HG02943 (cell line): ENCODE measurements around the gene CLEC4D.
"Not testable (repeated sequence)": the region's sequence is repeated elsewhere in the genome, so short reads cannot be mapped to it uniquely, and the experiment has no call there.

Experiments used
- ATAC-seq: cut with Tn5 transposase; IDR thresholded peaks from one replicate; pipeline ENCODE4 v1.9.1; 2021; ENCODE audit warnings: mild to moderate bottlenecking, low read depth, moderate library complexity; ENCODE audit not compliant: unreplicated experiment

The CLEC4D gene

GRCh38 chr12:8527250-8528130 is 14.2 kb downstream of the CLEC4D start:
- no peak for ATAC-seq

DNA sequence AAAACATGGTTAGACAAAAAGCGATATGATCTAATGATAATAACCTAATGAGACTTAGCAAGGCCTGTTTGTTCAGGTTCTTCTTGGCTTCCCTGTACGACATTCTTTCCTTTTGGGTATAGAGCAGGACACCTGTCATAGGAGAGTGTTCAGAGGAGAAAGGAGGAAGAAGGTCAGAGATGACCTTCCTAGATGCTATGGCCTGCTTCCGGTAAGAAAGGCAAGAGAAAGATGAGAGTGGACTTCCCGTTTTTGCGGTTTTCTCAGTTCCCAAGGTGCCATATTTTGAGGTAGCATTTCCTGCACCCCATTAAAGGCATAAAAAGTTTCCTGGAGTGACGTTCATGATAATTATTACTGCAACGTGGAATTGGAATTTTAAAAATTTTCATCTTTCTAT is 18.7 kb downstream of the CLEC4D start:
- no peak for ATAC-seq

GRCh38 chr12:8537820-8538219 is 24.5 kb downstream of the CLEC4D start:
- ATAC-seq, result not testable (repeated sequence)

DNA sequence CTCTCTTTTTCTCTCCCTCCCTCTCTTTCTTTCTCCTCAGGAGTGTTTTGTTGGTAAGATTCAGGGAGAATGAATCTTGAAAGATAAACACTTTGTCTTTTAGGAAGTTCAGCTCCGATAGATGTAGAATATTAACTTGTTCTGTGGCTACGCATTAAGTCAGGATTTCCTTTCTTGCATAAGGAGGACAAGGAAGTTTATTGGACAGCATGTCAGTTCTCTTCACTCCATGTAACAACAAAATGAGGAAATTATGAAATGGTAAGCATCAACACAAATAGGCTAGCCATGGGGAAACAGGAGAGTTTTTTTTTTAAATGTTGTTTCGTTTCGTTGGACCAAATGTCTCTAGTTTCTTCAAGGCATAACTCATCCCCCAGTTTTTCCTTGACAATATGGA is 27.5 kb downstream of the CLEC4D start, which contains the start of gene CLEC4E:
CLEC4E (minus strand) TSS at position 75 of the 400 bp plus-strand sequence. CDS start 108 bp downstream, outside the sequence.
- ATAC-seq, result not testable (repeated sequence)

- ATAC-seq, result no peak
Measured at GRCh38 chr12:8541562-8541961, 28.3 kb downstream of the CLEC4D start.

DNA sequence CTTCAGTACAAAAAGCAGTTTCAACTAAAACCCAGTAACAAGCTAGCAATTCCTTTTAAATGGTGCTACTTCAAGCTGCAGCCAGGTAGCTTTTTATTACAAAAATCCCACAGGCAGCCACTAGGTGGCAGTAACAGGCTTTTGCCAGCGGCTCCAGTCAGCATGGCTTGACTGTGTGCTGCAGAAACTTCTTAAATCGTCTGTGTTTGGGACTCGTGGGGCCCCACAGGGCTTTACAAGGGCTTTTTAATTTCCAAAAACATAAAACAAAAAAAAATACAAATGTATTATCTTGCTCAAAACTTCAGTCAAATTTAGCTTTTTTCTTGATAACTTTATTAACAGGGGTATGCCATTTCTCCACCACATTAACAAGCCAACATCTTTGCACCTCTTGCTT is 31.0 kb downstream of the CLEC4D start:
- no peak for ATAC-seq

DNA sequence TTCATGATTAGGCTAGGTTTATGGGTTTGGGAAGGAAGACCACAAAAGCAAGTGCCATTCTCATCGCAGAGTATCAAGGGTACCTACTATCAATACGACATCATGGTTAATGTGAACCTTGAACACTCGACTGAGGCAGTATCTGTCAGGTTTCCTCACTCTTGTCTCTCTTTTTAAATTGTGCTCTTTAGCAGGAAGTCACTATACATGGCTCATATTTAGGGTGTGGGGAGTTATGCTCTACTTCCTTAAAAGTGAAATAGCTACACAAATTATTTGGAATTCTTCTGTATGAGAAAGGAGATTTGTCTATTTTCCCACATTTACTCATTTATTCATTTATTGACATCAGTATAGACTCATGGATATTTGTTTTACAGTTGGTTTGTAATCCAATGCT is 33.3 kb downstream of the CLEC4D start:
- no peak for ATAC-seq

- no peak for ATAC-seq
Measured at GRCh38 chr12:8547645-8548044, 34.3 kb downstream of the CLEC4D start.

- no peak for ATAC-seq
Measured at GRCh38 chr12:8548192-8548591, 34.9 kb downstream of the CLEC4D start.

GRCh38 chr12:8549381-8549780 is 36.1 kb downstream of the CLEC4D start:
- no peak for ATAC-seq

GRCh38 chr12:8553088-8553627 is 39.9 kb downstream of the CLEC4D start:
- no peak for ATAC-seq

GRCh38 chr12:8554451-8555195 is 41.3 kb downstream of the CLEC4D start:
- no peak for ATAC-seq

DNA sequence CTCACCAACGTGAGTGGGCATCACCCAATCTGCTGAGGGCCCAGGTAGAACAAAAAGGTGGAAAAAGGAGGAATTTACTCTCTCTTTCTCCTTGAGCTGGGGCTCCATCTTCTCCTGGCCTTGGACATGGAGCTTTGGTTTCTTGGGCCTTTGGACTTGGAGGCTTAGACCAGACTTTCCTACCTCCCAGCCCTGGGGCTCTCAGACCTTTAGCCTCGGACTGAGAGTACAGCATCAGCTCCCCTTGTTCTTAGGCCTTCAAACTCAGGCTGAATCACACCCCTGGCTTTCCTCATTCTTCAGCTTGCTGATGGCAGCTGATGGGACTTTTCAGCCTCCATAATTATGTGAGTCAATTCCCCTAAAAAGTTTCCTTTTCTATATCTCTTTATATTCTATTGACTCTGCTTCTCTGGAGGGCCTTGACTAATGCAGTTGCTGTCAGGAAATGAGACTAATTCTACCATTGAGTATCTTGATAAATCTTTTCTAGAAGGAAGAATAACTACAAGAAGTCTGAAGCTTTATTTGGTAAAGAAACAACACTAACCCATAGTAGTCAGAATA is 43.3 kb downstream of the CLEC4D start:
- ATAC-seq, result no peak

GRCh38 chr12:8559676-8560075 is 46.4 kb downstream of the CLEC4D start:
- ATAC-seq, result no peak

DNA sequence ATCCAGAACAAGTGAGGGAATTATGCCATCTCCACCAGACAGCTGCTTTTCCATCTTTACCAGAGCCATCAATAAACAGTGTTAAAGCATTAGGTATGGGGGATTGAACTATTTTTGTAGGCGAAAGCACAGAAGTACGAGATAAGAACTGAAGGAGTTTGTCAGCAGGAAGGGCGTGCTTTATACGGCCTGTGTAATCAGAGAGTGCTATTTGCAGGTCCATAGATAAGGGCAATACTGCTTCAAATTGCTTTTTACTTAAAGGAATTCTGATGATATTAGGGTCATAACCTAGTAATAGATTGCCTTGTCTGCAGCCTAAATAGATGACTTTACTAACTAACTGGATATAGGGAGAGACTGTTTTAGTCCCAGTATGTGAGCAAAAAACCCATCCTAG is 47.7 kb downstream of the CLEC4D start:
- ATAC-seq, result no peak

DNA sequence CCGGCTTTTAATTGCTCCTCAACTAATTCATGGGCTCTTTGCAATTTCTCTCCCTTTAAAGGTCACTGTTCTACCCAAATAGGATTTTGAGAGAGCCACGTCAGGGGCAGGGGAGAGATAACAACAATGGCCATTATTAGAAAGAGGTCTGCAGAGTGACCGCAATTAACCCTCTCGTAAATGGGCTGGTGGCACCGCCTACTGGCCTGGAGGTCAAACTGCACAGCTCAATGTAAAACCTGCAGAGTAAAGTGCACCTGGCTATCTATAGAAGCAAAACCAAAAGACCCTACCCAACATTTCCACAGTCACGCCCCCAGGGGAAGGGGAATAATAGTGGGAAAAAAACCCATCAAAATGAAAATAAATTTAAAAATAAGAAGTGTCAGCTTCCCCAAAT is 49.0 kb downstream of the CLEC4D start:
- no peak for ATAC-seq

DNA sequence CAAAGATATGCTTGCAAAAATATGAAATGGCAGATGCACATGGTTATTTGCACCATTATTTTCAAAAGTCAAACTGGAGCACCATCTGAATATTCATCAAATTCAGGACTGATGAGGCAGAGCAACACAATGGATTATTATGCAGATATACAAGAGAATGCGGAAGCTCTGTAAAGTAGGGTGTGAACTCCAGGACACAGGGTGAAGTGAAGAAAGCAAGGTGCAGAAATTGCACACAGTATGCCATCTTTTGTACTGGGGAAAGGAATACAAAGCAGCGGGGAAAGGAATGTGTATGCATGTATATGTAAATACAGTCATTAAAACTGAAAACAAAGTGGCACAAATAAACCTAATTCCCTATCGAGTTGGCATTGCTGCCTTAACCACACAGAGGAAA is 50.1 kb downstream of the CLEC4D start:
- no peak for ATAC-seq

DNA sequence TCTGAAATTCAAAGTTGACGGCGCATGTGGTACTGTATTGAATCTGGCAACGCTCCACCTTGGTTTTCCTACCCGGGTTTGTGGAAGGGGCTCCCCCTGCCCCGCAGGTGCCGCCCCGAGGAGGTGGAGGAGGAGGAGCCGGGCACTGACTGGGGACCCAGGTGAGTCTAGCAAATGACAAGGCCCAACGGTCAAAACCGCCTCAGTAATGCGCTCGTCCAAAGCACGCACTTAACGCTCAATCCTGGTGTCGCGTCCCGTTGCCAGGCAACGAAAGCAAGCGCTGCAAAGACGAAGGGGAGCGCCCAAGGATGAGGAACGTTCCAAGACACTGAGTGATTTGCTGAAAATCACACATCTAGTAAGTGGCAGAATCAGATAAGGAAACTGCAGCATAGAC is 51.4 kb downstream of the CLEC4D start:
- no peak for ATAC-seq

DNA sequence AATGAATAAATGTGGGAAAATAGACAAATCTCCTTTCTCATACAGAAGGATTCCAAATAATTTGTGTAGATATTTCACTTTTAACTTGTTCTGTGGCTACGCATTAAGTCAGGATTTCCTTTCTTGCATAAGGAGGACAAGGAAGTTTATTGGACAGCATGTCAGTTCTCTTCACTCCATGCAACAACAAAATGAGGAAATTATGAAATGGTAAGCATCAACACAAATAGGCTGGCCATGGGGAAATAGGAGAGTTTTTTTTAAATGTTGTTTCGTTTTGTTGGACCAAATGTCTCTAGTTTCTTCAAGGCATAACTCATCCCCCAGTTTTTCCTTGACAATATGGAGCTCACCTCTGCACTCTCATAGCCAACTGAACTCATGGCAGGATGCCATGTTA is 52.7 kb downstream of the CLEC4D start:
- not testable (repeated sequence) for ATAC-seq

DNA sequence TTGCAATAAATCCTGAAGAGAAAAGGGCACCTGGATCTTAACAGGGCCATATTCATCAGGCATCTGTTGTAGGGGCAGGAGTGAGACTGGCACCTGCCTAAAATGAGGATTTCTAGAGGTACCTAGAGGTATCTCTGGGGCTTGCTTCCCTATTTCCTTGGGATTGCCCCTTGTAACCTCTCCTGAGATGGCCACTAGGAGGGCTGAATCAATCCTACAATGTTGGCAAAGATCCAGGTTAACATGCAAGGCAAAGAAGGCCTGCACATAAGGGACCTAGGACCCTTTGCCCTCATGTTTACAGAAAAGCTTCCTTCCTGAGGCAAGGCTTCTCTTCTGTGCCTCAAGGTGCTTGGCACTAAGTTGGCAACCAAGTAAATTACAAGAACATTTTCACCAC is 53.2 kb downstream of the CLEC4D start:
- no peak for ATAC-seq
